A673 (cell line): Measurements from ENCODE around the gene NCAM2.

ENCODE experiments used
- EZH2 ChIP-seq: fragments of 200-600 bp; sonication (generic); IDR thresholded peaks from 2 replicates; pipeline ENCODE4 v1.6.1; 2017; ENCODE audit warnings: borderline replicate concordance, low read depth, mild to moderate bottlenecking, mixed read lengths, antibody characterized with exemption, low read length; ENCODE audit not compliant: poor library complexity, severe bottlenecking
- TF ChIP-seq, protein P1 (sequence below): fragments of 300-800, 200-600 bp; sonication (generic); conservative IDR thresholded peaks from 2 replicates; pipeline ENCODE4 v1.5.1; 2017; ENCODE audit warnings: low read depth, mild to moderate bottlenecking, antibody characterized with exemption, low read length, moderate library complexity, mixed read lengths

- TF ChIP-seq, protein P1, sequence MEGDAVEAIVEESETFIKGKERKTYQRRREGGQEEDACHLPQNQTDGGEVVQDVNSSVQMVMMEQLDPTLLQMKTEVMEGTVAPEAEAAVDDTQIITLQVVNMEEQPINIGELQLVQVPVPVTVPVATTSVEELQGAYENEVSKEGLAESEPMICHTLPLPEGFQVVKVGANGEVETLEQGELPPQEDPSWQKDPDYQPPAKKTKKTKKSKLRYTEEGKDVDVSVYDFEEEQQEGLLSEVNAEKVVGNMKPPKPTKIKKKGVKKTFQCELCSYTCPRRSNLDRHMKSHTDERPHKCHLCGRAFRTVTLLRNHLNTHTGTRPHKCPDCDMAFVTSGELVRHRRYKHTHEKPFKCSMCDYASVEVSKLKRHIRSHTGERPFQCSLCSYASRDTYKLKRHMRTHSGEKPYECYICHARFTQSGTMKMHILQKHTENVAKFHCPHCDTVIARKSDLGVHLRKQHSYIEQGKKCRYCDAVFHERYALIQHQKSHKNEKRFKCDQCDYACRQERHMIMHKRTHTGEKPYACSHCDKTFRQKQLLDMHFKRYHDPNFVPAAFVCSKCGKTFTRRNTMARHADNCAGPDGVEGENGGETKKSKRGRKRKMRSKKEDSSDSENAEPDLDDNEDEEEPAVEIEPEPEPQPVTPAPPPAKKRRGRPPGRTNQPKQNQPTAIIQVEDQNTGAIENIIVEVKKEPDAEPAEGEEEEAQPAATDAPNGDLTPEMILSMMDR = no peak
- no peak for TF ChIP-seq EZH2
These were observed 281.1 kb downstream of the NCAM2 start for GRCh38 chr21:21279193-21279901.
